Panc1 (cell line): ENCODE data around the gene ITIH6. TPM values are rescaled to one million over a fixed set of nuclear protein-coding genes. Genes with fewer than 3 reads are reported as not detected.

Experiments used
- ATAC-seq: fragments of 200-7000 bp; cut with Tn5 transposase; 2 replicates; pipeline ENCODE4 v1.9.1; 2020; ENCODE audit warnings: mild to moderate bottlenecking, moderate library complexity
- BruUV-seq: library from RNA; stranded (reverse); fragments of 400-500 nt; replicated peaks from 2 replicates; lab custom pipeline; 2021; lab: Mats Ljungman, UMichigan
- CTCF ChIA-PET: fragments of 300-600 bp; sonication (Branson Sonifier 250); formaldehyde crosslinking; loops from one replicate; lab custom pipeline; 2022; ENCODE audit warnings: antibody characterized with exemption; lab: Charles Lee
- POLR2A ChIA-PET: fragments of 300-600 bp; sonication (Branson Sonifier 250); formaldehyde crosslinking; loops from one replicate; lab custom pipeline; 2022; ENCODE audit warnings: antibody characterized with exemption; lab: Charles Lee
- DNase-seq: peaks from one replicate; pipeline ENCODE4 v3.0.0-alpha.2; 2010; ENCODE audit warnings: low read depth, low spot score
- H3K27ac ChIP-seq: 2 replicates; pipeline ENCODE4 v1.5.1; 2011; ENCODE audit warnings: mild to moderate bottlenecking, low read length, inconsistent platforms
- H3K27me3 ChIP-seq: fragments of 200-500 bp; sonication (Bioruptor generic); 2 replicates; pipeline ENCODE4 v1.6.0; 2014; ENCODE audit warnings: low read length, inconsistent platforms; ENCODE audit not compliant: control insufficient read depth, insufficient read depth
- H3K36me3 ChIP-seq: fragments of 200-500 bp; sonication (Bioruptor generic); 2 replicates; pipeline ENCODE4 v1.5.1; 2014; ENCODE audit warnings: inconsistent platforms, mild to moderate bottlenecking, low read length, moderate library complexity; ENCODE audit not compliant: control insufficient read depth, insufficient read depth
- H3K4me1 ChIP-seq: 2 replicates; pipeline ENCODE4 v1.5.1; 2011; ENCODE audit warnings: inconsistent platforms, mild to moderate bottlenecking, low read length, moderate library complexity; ENCODE audit not compliant: control insufficient read depth, insufficient read depth
- H3K4me3 ChIP-seq, 2 experiments: 2 replicates each; pipeline ENCODE4 v1.5.1; 2011 to 2012; ENCODE audit warnings: low read depth in 2 of 2, low read length in 2 of 2, mild to moderate bottlenecking in 2 of 2, inconsistent platforms in 1 of 2, moderate library complexity in 1 of 2
- H3K9me3 ChIP-seq: fragments of 200-500 bp; sonication (Bioruptor generic); 2 replicates; pipeline ENCODE4 v1.5.1; 2014; ENCODE audit warnings: low read depth, mild to moderate bottlenecking, inconsistent platforms, low read length, moderate library complexity; ENCODE audit not compliant: control insufficient read depth, insufficient read depth
- CTCF ChIP-seq: fragments of 450-650 bp; IDR thresholded peaks from 2 replicates; pipeline ENCODE4 v1.5.1; 2017; ENCODE audit warnings: mild to moderate bottlenecking
- POLR2AphosphoS5 ChIP-seq: IDR thresholded peaks from 2 replicates; pipeline ENCODE4 v1.6.1; 2012; ENCODE audit warnings: mild to moderate bottlenecking, low read depth, low read length, moderate library complexity
- SIN3A ChIP-seq: IDR thresholded peaks from 2 replicates; pipeline ENCODE4 v1.6.1; 2012; ENCODE audit warnings: low read depth, mild to moderate bottlenecking, low read length, moderate library complexity, borderline replicate concordance; ENCODE audit not compliant: insufficient read depth
- TCF7L2 ChIP-seq: IDR thresholded peaks from 2 replicates; pipeline ENCODE4 v1.6.1; 2011; ENCODE audit warnings: mild to moderate bottlenecking, low read depth, low read length, inconsistent platforms
- in situ Hi-C: cut with HindIII; loops from 2 replicates; pipeline ENCODE4 v1.10.0; 2016; ENCODE audit warnings: low sequenced_read_pairs, low pct_unique_long_range_greater_than_20kb
- intact Hi-C: fragments of 100-400 bp; cut with micrococcal nuclease; formaldehyde crosslinking; loops from one replicate; pipeline ENCODE4 v1.10.0; 2022; ENCODE audit not compliant: unreplicated experiment
- total RNA-seq: library from RNA; stranded (reverse); gene quantifications from one replicate; pipeline ENCODE4 v1.2.1, GENCODE V29; 2021; ENCODE audit not compliant: unreplicated experiment
- TF ChIP-seq, protein P1 (sequence below), 2 experiments: IDR thresholded peaks; 2 replicates each; pipeline ENCODE4 v1.6.1; 2011 to 2012; ENCODE audit warnings: low read depth in 2 of 2, control low read depth in 1 of 2, low read length in 1 of 2, mild to moderate bottlenecking in 1 of 2, moderate library complexity in 1 of 2; ENCODE audit not compliant: insufficient read depth in 1 of 2

The ITIH6 gene
- total RNA-seq, 1 experiment from 2014 or later, result not detected

DNA sequence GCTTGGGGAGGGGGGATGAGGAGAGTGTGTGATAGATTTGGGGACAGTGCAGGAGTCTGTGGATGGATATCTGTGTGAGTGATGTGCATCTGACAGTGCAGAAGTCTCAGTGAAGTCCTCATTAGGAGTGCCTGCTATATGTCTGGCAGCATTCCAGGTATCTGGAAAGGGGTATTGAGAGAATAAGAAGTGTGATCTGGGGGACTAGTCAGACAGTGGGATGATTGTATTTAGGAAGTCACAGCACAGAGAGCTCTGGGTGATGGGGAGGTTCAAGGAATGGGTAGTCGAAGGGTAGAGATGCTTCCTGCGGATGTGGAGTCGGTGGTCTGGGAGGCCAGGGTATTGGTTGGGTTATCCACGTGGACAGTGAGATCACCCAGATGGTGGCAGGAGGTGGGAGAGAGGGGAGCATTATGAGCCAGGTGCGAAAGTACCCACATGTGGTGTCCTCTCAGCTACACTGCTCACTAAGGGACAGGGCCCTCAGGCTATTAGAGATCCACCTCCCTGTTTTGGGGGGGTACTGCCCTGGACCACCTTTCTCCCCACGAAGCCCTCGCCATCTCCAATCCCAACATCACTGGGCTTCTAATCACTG, 19.3 kb upstream of the ITIH6 start:
- H3K27ac ChIP-seq, result no peak overlapping the region
- H3K36me3 ChIP-seq, result no peaks in the 10 kb centered on the region
- in situ Hi-C loops (no loop called here), intact Hi-C loops (no loop called here)
- DNase-seq, result no peak
- TF ChIP-seq TCF7L2, result no peak
- TF ChIP-seq CTCF, result no peak
- TF ChIP-seq, protein P1, sequence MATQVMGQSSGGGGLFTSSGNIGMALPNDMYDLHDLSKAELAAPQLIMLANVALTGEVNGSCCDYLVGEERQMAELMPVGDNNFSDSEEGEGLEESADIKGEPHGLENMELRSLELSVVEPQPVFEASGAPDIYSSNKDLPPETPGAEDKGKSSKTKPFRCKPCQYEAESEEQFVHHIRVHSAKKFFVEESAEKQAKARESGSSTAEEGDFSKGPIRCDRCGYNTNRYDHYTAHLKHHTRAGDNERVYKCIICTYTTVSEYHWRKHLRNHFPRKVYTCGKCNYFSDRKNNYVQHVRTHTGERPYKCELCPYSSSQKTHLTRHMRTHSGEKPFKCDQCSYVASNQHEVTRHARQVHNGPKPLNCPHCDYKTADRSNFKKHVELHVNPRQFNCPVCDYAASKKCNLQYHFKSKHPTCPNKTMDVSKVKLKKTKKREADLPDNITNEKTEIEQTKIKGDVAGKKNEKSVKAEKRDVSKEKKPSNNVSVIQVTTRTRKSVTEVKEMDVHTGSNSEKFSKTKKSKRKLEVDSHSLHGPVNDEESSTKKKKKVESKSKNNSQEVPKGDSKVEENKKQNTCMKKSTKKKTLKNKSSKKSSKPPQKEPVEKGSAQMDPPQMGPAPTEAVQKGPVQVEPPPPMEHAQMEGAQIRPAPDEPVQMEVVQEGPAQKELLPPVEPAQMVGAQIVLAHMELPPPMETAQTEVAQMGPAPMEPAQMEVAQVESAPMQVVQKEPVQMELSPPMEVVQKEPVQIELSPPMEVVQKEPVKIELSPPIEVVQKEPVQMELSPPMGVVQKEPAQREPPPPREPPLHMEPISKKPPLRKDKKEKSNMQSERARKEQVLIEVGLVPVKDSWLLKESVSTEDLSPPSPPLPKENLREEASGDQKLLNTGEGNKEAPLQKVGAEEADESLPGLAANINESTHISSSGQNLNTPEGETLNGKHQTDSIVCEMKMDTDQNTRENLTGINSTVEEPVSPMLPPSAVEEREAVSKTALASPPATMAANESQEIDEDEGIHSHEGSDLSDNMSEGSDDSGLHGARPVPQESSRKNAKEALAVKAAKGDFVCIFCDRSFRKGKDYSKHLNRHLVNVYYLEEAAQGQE (IDR thresholded peaks at IDR 0.05; ENCODE audit: insufficient read depth in 1 of 2, low read depth in 2 of 2, low read length in 1 of 2), result no peak
- TF ChIP-seq POLR2AphosphoS5, result no peak
- no peak for TF ChIP-seq SIN3A
- BruUV-seq, result no TSS peak
- H3K9me3 ChIP-seq, result no peaks in the 10 kb centered on the region
- no peak overlapping the region for H3K4me3 ChIP-seq
- no peak for ATAC-seq
- CTCF ChIA-PET, result no interaction called here
- H3K27me3 ChIP-seq, result no peaks in the 10 kb centered on the region
- H3K4me1 ChIP-seq, result no peaks in the 10 kb centered on the region
- POLR2A ChIA-PET, result no interaction called here

GRCh38 chrX:54812306-54812705, 14.3 kb upstream of the ITIH6 start:
- Histone ChIP-seq H3K36me3 (no peaks in the 10 kb centered on the region), H3K4me3 (no peak overlapping the region), H3K27me3 (no peaks in the 10 kb centered on the region), H3K9me3 (no peaks in the 10 kb centered on the region), H3K4me1 (peaks cover 3% of the 10 kb centered on the region; the same call in 1 of the 2 replicates), H3K27ac (no peak overlapping the region)
- BruUV-seq, result no TSS peak
- TF ChIP-seq, protein P1 (IDR thresholded peaks at IDR 0.05; ENCODE audit: insufficient read depth in 1 of 2, low read depth in 2 of 2, low read length in 1 of 2), result no peak
- TF ChIP-seq TCF7L2, result no peak
- no peak for TF ChIP-seq POLR2AphosphoS5
- no peak for TF ChIP-seq CTCF
- TF ChIP-seq SIN3A, result no peak
- intact Hi-C loops, result no loop called here
- POLR2A ChIA-PET, result no interaction called here
- DNase-seq (no peak), ATAC-seq (no peak)
- in situ Hi-C loops, result no loop called here
- CTCF ChIA-PET, result no interaction called here
